Fibroblast of lung (primary cell): Measurements from ENCODE around the gene PCSK6. TPM values are rescaled to one million over a fixed set of nuclear protein-coding genes. Genes with fewer than 3 reads are reported as not detected.

Experiments
- DNase-seq, 2 donors: peaks; one replicate each; pipeline versions ENCODE4 v3.0.0 to v3.0.0-alpha.2; 2010; ENCODE audit warnings: low read depth in 2 of 2
- H2AFZ ChIP-seq: 2 replicates; pipeline ENCODE4 v1.5.1; 2012; ENCODE audit warnings: low read length, control low read depth, inconsistent platforms
- H3K27ac ChIP-seq: 2 replicates; pipeline ENCODE4 v1.5.1; 2011; ENCODE audit warnings: low read length, control low read depth; ENCODE audit not compliant: insufficient read depth
- H3K27me3 ChIP-seq: 2 replicates; pipeline ENCODE4 v1.5.1; 2011; ENCODE audit warnings: mild to moderate bottlenecking, low read length; ENCODE audit not compliant: control insufficient read depth, insufficient read depth
- H3K36me3 ChIP-seq: 2 replicates; pipeline ENCODE4 v1.5.1; 2011; ENCODE audit warnings: low read length; ENCODE audit not compliant: control insufficient read depth, insufficient read depth
- H3K4me1 ChIP-seq: 2 replicates; pipeline ENCODE4 v1.5.1; 2011; ENCODE audit warnings: low read length; ENCODE audit not compliant: control insufficient read depth, insufficient read depth; ENCODE audit errors: extremely low read depth
- H3K4me2 ChIP-seq: 2 replicates; pipeline ENCODE4 v1.5.1; 2011; ENCODE audit warnings: low read length, control low read depth; ENCODE audit not compliant: insufficient read depth; ENCODE audit errors: extremely low read depth
- H3K4me3 ChIP-seq, 4 experiments: fragments of 200-600 bp in 1 of 4; sonication (generic) in 1 of 4; replicated peaks in 1 of 4; 2 replicates each; pipeline ENCODE4 v1.5.1; 2011 to 2016; ENCODE audit warnings: low read length in 4 of 4, low read depth in 3 of 4, mild to moderate bottlenecking in 3 of 4, control low read depth in 2 of 4, inconsistent platforms in 1 of 4, mixed read lengths in 1 of 4; ENCODE audit not compliant: insufficient read depth in 1 of 4; ENCODE audit errors: control extremely low read depth in 1 of 4
- H3K79me2 ChIP-seq: 2 replicates; pipeline ENCODE4 v1.5.1; 2012; ENCODE audit warnings: mild to moderate bottlenecking, low read length, inconsistent platforms; ENCODE audit not compliant: control insufficient read depth, insufficient read depth
- H3K9ac ChIP-seq: 2 replicates; pipeline ENCODE4 v1.5.1; 2011; ENCODE audit warnings: mild to moderate bottlenecking, low read length, control low read depth; ENCODE audit not compliant: insufficient read depth
- H3K9me3 ChIP-seq: 2 replicates; pipeline ENCODE4 v1.5.1; 2012; ENCODE audit warnings: low read depth, low read length; ENCODE audit not compliant: control insufficient read depth, insufficient read depth
- H4K20me1 ChIP-seq: 2 replicates; pipeline ENCODE4 v1.5.1; 2011; ENCODE audit warnings: low read length; ENCODE audit not compliant: control insufficient read depth, insufficient read depth; ENCODE audit errors: extremely low read depth
- CTCF ChIP-seq, 2 donors: IDR thresholded peaks in 1 of 2; conservative IDR thresholded peaks in 1 of 2; 1 replicate in 1 of 2; 2 replicates in 1 of 2; pipeline ENCODE4 v1.5.1; 2011 to 2012; ENCODE audit warnings: low read length in 2 of 2, control low read depth in 1 of 2, inconsistent platforms in 1 of 2, low read depth in 1 of 2, mild to moderate bottlenecking in 1 of 2
- EZH2 ChIP-seq: IDR thresholded peaks from 2 replicates; pipeline ENCODE4 v1.5.1; 2012; ENCODE audit warnings: low read length, control low read depth, mild to moderate bottlenecking; ENCODE audit errors: missing control alignments
- polyA plus RNA-seq, 2 donors: library from polyadenylated mRNA; depleted of rRNA in 1 of 2; stranded (reverse) in 1 of 2; unstranded in 1 of 2; fragments of >200 nt; gene quantifications; 2 replicates each; pipeline ENCODE4 v1.2.1, GENCODE V29; 2011 to 2012; ENCODE audit warnings: missing spikeins in 1 of 2
- total RNA-seq: library from RNA; depleted of rRNA; stranded (reverse); fragments of >200 nt; gene quantifications from 2 replicates; pipeline ENCODE4 v1.2.1, GENCODE V29; 2014

PCSK6 gene
- total and polyA plus RNA-seq, 2 donors (not counting 1 experiment from before 2014, with no cell fraction given), result 0.02 to 0.83 TPM

- DNase-seq, result no peak
- Histone ChIP-seq H3K4me3 (no peak overlapping the region), H3K27ac (no peak overlapping the region), H3K4me1 (no peaks in the 10 kb centered on the region), H3K36me3 (no peaks in the 10 kb centered on the region), H3K4me2 (no peak overlapping the region), H3K9me3 (no peaks in the 10 kb centered on the region), H3K79me2 (no peaks in the 10 kb centered on the region), H4K20me1 (no peaks in the 10 kb centered on the region), H3K9ac (no peak overlapping the region), H3K27me3 (peaks cover 11% of the 10 kb centered on the region), H2AFZ (no peak overlapping the region)
- no peak for TF ChIP-seq CTCF (conservative IDR thresholded peaks at IDR 0.05 in 1 of 2, IDR thresholded peaks at IDR 0.05 in 1 of 2; ENCODE audit: low read depth in 1 of 2, low read length in 2 of 2)
- TF ChIP-seq EZH2, result no peak
These were observed 163.5 kb downstream of the PCSK6 start for GRCh38 chr15:101326026-101326315.

- TF ChIP-seq CTCF (conservative IDR thresholded peaks at IDR 0.05 in 1 of 2, IDR thresholded peaks at IDR 0.05 in 1 of 2; ENCODE audit: low read depth in 1 of 2, low read length in 2 of 2) (no peak), EZH2 (no peak)
- no peak for DNase-seq
- H3K27ac ChIP-seq, result no peak overlapping the region
These were observed 164.1 kb downstream of the PCSK6 start for GRCh38 chr15:101325263-101326025.

GRCh38 chr15:101324524-101325177 lies 164.9 kb downstream of the PCSK6 start:
- no peaks in the 10 kb centered on the region for H3K4me1 ChIP-seq
- TF ChIP-seq CTCF (conservative IDR thresholded peaks at IDR 0.05 in 1 of 2, IDR thresholded peaks at IDR 0.05 in 1 of 2; ENCODE audit: low read depth in 1 of 2, low read length in 2 of 2) (no peak), EZH2 (no peak)
- H3K9ac ChIP-seq, result no peak overlapping the region
- no peaks in the 10 kb centered on the region for H3K9me3 ChIP-seq
- H3K4me3 ChIP-seq, result no peak overlapping the region
- H3K4me2 ChIP-seq, result no peak overlapping the region
- no peaks in the 10 kb centered on the region for H4K20me1 ChIP-seq
- no peak overlapping the region for H3K27ac ChIP-seq
- no peaks in the 10 kb centered on the region for H3K36me3 ChIP-seq
- H2AFZ ChIP-seq, result no peak overlapping the region
- H3K27me3 ChIP-seq, result peaks cover 11% of the 10 kb centered on the region
- DNase-seq, result no peak
- H3K79me2 ChIP-seq, result no peaks in the 10 kb centered on the region

More at GRCh38 chr15:101325263-101326025, 164.1 kb downstream of the PCSK6 start:
- no peak overlapping the region for H3K4me2 ChIP-seq
- no peaks in the 10 kb centered on the region for H3K79me2 ChIP-seq
- no peak overlapping the region for H3K9ac ChIP-seq
- no peaks in the 10 kb centered on the region for H4K20me1 ChIP-seq
- H3K4me3 ChIP-seq, result no peak overlapping the region
- H2AFZ ChIP-seq, result no peak overlapping the region
- H3K36me3 ChIP-seq, result no peaks in the 10 kb centered on the region
- no peaks in the 10 kb centered on the region for H3K4me1 ChIP-seq
- H3K9me3 ChIP-seq, result no peaks in the 10 kb centered on the region
- peaks cover 11% of the 10 kb centered on the region for H3K27me3 ChIP-seq
